GM10266 (cell line): ENCODE results near the gene CD300C.

Experiments
- DNase-seq: peaks from one replicate; pipeline ENCODE4 v3.0.0; 2012; ENCODE audit errors: extremely low spot score
- TF ChIP-seq, protein P1 (sequence below): IDR thresholded peaks from 2 replicates; pipeline ENCODE4 v1.5.1; 2012; ENCODE audit warnings: mild to moderate bottlenecking, low read depth; ENCODE audit not compliant: control insufficient read depth, insufficient read depth; ENCODE audit errors: missing control alignments

Gene CD300C

GRCh38 chr17:74491626-74492025 is 54.3 kb downstream of the CD300C start:
- DNase-seq: no peak
- TF ChIP-seq, protein P1, sequence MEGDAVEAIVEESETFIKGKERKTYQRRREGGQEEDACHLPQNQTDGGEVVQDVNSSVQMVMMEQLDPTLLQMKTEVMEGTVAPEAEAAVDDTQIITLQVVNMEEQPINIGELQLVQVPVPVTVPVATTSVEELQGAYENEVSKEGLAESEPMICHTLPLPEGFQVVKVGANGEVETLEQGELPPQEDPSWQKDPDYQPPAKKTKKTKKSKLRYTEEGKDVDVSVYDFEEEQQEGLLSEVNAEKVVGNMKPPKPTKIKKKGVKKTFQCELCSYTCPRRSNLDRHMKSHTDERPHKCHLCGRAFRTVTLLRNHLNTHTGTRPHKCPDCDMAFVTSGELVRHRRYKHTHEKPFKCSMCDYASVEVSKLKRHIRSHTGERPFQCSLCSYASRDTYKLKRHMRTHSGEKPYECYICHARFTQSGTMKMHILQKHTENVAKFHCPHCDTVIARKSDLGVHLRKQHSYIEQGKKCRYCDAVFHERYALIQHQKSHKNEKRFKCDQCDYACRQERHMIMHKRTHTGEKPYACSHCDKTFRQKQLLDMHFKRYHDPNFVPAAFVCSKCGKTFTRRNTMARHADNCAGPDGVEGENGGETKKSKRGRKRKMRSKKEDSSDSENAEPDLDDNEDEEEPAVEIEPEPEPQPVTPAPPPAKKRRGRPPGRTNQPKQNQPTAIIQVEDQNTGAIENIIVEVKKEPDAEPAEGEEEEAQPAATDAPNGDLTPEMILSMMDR: no peak
